GM12891 (cell line): ENCODE measurements around the gene TRPM8.

Experiments
- POLR2AphosphoS5 ChIP-seq: IDR thresholded peaks from 2 replicates; pipeline ENCODE4 v1.6.1; 2011; ENCODE audit warnings: low read depth, low read length, control low read depth
- POU2F2 ChIP-seq: IDR thresholded peaks from 2 replicates; pipeline ENCODE4 v1.6.1; 2011; ENCODE audit warnings: low read depth, mild to moderate bottlenecking, control low read depth, low read length, moderate library complexity

GRCh38 chr2:233982421-233983121 is 65.4 kb downstream of the TRPM8 start:
- TF ChIP-seq POU2F2 (no peak), POLR2AphosphoS5 (no peak)
